NOMO-1 (cell line): Measurements from ENCODE around the gene MYLK3.
"Not testable (repeated sequence)": the region's sequence is repeated elsewhere in the genome, so short reads cannot be mapped to it uniquely, and the experiment has no call there.

Experiments
- DNase-seq, 2 experiments: peaks; one replicate each; lab custom pipeline; 2025; ENCODE audit not compliant: unreplicated experiment in 2 of 2; lab: John Stamatoyannopoulos, UW

The MYLK3 gene

DNA sequence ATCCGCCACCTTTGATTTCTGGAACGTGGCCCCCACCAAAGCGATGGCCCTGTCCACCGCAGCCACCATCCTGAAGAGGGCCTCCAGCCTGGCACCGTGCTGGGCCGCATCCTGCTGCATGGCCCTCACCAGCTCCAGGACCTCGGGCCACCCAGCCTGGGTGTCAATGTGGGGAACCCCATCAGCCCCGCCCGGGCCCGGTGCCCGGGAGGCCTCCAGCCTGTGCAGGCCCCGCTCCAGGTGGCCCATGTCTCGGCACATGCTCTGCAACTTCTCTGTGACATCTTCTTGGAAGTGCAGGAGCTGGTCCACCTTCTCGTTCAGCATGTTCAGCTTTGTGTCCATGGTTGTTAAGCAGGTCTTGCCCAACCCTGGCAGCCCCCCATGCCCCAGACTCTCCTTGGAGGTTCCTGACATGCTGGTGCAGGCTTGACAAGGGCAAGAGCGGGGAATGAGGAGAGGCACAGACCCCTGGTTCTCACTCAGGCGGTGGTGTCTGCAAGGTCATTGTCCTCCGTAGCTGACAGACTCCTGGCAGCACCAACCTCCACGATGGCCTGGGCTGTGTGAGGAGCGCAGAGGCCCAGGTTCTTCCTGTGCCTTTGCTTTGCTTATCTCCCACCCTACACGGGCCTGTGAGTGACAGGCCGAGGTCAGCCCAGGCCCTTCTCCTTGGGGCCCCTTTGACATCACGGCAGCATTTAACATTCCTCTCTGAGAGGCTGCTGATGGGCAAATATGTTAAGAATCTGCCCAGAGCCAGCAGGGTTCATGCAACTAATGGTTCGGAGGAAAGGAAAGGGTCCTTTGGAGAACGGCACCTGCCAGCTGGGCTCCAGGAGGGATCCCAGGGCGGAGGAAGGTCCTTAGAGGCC lies at the start of gene MYLK3:
TSS of gene MYLK3 (minus strand) at position 568 of the 875 bp plus-strand sequence. CDS start at position 417, 151 bp downstream.
- DNase-seq = no peak

DNA sequence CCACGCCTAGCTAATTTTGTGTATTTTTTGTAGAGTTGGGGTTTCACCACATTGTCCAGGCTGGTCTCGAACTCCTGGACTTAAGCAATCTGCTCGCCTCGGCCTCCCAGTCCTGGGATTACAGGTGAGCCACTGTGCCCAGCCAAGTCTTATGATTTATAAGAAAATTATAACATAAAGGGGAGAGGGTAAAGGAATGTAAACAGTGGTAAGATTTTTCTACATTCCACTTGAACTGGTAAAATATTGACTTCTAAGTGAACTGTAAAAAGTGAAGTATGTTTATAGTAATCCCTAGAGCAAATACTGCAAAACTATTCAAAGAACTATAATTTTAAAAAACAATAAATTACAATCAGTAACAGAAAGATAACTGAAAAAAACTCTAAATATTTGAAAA lies 49.4 kb upstream of the MYLK3 start:
- DNase-seq = no peak

DNA sequence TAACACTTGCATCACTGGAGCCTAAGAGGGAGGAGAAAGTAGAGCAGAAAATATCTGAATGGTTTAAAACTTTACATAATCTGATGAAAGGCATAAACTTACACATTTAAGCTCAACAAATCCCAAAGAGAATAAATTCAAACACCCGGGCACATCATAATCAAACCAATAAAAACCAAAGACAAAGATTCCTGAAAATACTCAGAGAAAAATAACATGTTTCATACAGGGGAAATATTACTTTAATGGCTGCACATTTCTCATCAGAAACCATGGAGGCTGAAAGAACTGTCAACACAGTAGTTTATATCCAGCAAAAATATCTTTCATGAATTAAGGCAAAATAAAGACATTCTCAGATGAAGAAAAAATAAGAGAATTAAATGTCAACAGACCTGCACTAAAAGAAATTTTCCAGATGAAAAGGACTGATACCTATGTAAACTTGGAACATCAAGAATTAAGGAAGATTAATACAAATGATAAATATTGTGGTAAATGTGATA lies 48.7 kb upstream of the MYLK3 start:
- no peak for DNase-seq

DNA sequence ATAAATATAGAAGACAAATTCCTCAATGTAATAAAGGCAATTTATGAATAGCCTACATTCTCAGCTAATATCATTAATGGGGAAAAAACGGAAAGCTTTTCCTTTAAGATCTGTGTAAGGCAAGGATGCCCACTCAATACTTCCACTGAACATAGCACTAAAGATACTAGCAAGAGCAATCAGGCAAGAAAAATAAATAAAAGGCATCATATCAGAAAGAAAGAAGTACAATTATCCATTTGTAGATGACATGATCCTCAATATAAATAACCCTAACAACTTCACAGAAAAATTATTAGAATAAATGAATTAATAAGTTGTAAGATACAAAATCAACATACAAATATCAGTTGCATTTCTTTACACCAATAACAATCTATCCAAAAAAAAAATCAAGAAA lies 45.7 kb upstream of the MYLK3 start:
- no peak for DNase-seq

DNA sequence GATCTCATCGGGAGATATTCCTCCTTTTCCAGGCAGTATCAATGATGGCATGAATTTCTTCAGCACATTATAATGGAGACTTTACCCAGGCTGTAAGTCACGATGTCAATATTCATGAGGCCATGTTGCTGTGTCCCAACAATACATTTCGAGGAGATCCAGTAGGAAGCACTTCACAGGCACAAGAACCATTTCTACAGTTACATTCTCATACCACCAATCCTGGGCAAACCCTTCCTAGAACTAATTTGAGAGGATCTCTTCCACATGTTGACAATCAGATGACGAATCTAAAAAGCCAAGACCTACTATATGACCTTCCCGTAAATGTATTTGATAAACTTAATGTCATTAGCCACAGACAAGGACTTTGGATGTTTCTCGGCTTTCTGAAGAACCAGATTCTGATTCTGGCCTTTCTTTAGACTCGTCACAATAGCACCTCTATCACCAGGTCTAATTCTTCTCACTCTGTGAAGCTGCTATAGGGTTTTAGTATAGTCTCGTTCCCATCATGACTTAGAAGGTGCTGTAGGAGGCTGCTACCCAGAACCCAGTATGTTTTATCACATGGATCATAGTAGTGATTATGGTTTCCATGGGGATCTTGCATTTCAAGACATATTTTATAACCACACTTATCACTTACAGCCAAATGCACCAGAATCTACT lies 42.6 kb upstream of the MYLK3 start:
- DNase-seq = no peak

DNA sequence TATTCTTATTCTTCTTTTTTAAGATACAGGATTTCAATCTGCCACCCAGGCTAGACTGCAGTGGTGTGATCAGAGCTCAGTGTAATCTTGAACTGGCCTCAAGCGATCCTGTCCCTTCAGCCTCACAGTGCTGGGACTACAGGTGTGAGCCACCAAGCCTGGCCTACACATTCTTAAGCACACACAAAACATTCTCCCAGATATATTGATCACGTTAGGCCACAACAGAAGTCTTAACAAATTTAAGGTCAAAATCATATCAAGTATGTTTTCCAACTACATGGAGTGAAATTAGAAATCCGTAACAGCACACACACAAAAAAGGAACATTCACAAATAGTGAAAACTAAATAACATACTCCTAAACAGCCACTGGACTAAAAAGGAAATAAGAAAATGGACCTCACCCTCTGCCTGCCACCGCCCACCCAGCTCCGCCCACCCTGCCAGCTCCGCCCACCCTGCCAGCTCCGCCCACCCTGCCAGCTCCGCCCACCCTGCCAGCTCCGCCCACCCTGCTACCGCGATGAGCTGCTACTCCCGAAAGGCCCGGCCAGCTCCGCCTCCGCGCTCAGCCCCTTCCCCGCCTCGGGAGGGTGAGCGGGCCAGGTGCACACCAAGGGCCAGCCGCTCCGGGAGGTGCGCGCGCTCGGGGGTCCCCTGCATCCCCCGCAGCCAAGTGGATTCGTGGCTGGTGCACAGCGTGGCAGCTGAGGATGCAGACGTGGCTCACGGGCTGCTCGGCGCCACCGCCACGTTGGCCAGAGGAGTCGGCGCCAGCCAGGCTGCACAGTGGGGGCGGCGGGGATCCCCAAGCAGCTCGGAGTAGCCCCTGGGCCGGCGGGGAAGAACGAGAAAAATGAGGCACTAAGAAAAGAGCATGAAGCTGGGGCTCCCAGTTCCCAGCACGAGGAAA lies 41.6 kb upstream of the MYLK3 start:
- DNase-seq = peak; percentile 63 to 73

DNA sequence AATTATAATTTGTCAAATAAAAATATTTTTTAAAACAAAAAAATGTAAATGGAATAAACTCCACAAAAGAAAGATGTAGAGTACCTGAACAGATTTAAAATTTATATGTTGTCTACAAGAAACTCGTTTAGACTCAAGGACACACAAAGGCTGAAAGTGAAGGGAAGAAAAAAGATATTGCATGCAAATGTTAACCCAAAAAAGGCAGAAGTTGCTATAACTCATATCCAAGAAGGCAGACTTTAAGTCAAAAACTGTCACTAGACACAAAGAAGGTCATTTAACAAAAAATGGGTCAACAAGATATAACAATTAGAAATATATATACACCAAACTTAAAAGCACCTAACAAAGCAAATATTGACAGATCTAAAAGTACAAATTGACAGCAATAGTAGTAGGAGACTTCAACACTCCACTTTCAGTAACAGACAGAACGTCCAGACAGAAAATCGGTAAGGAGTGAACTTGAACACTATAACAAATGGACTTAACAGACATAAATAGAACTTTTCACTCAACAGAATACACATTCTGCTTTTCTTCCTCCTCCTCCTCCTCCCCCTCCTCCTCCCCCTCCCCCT lies 40.8 kb upstream of the MYLK3 start:
- DNase-seq = peak; percentile 37 to 38

DNA sequence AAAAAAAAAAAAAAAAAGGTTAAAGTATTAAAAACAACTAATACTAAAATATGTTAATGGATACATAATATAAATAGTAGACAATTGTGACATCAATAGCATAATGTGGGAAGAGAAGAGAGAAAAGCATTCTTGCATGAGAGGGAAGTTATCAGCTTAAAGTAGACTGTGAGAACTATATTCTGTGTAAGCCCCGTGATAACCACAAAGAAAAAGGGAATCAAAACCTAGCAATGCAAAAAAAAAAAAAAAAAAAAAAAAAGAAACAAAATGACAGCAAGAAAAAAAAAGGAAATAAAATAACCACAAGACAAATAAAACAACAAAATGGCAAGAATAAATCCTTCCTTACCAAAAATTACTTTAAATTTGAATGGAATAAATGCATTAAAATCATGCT lies 39.8 kb upstream of the MYLK3 start:
- peak; percentile 51 to 83 for DNase-seq

DNA sequence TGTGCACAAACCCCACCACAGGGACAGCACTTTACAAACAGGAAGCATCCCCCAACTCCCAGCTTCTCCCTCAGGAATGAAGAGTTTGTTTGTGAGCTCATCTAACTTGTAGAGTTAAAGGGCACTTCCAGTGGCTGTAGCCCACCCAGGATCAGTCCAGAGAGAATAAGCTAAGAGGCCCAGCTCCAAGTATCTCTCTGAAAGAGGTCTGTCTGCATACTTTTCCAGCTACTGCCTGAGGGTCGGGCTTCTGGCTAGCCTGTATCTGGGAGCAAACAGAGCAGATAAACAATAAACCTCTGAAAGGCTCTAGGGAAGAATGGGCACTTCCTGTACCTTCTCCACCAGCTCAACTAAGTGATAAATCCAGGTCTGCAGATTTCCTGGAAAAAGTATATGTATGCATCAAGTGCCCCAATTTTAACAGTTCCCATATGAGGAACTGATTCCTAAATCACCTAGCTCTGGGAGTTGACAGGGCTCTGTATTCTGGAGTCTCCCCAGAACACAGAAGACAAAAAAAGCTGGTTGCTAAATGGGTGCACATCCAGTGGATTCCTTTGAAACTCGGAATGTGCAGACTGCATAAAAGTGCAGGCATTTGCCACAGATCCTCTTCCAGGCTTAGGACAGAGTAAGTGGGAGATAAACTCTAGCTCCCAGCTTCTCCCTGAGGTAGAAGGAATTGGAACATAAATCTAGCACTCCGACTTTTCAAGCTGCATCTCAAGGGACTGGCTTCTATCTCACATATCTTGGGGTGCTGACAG lies 37.1 kb upstream of the MYLK3 start:
- DNase-seq = no peak

DNA sequence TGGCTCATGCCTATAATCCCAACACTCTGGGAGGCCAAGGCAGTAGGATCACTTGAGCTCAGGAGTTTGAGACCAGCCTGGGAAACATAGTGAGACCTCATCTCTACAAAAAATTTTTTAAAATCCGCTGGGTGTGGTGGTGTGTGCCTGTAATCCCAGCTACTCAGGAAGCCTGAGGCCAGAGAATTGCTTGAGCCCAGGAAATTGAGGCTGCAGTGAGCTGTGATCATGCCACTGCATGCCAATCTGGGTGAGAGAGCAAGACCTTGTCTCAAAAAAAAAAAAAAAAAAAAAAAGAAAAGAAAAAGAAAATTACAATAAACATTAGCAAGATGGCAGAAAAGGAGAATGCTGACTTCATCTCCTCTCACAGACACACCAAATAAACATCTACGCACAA lies 36.4 kb upstream of the MYLK3 start:
- not testable (repeated sequence) for DNase-seq

DNA sequence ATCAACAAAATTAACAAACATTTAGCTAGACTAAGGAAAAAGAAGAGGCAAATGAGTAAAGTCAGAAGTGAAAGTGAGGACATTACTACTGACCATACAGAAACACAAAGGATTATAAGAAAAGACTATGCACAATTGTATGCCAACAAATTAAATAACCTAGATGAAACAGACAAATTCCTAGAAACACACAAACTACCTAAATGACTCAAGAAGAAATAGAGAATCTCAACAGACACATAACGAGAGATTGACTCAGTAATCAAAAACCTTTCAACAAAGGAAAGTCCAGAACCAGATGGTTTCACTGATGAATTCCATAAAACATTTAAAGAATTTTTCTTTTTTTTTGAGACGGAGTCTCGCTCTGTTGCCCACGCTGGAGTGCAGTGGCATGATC lies 35.7 kb upstream of the MYLK3 start:
- DNase-seq = no peak

DNA sequence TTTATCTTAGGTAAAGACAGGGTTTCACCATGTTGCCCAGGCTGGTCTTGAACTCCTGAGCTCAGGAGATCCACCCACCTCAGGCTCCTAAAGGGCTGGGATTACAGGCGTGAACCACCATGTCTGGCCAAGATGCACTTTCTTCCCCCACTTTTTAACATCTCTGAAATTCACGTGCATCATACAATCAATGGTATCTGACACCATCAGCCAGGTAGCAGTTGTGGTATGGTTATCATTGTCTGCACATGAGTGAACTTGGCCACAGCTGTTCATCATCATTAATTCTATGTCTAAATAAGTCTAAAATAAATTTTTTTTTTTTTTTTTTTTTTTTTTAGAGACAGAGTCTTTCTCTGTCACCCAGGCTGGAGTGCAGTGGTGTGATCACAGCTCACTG lies 34.2 kb upstream of the MYLK3 start:
- no peak for DNase-seq

DNA sequence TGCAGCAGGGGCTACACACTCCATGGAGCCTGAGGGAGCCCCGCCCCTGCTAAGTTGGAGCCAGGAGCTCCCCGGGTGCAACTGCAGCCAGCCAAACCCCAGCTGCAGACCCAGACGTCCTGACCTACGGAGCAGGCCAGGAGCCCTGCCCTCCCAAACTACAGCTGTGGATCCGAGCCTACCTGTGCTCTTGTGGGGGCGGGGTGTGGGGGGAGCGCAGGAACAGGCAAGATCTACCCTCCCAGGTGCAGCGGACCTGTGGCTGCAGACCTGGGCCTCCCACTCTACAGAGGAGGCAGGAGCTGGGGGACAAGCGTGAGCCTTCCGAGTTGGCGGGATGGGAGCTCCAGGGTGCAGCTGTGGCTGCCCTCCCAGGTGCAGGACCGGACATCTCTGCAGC lies 29.7 kb upstream of the MYLK3 start:
- no peak for DNase-seq

DNA sequence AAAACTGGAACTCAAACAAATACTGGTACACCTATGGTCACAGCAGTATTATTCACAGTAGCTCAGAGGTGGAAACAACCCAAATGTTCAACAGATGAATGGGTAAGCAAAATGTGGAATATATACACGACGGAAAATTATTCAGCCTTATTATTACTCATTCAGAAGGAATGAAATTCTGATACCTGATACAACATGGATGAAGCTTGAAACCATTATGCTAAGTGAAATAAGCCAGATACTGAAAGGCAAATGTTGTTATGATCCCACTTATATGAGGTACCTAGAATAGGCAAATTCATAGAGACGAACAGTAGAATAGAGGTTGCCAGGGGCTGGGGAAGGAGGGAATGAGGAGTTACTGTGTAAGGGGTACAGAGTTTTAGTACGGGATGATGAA lies 27.1 kb upstream of the MYLK3 start:
- DNase-seq = no peak

DNA sequence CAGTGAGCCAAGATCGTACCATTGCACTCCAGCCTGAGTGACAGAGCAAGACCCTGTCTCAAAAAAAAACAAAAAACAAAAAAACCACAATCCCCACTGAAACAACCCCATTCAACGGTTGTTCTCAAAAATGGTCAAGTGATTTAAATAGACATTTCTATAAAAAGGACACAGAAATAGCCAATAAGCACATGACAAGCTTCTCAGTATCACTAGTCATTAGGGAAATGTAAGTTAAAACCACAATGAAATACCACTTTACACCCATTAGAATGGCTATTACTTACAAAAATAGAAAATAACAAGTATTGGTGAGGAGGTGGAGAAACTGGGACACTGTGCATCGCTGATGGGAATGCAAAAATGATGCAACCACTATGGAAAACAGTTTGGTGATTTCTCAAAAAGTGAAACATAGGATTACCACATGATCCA lies 26.6 kb upstream of the MYLK3 start:
- DNase-seq = peak in 1 of 2 experiments; percentile 29

DNA sequence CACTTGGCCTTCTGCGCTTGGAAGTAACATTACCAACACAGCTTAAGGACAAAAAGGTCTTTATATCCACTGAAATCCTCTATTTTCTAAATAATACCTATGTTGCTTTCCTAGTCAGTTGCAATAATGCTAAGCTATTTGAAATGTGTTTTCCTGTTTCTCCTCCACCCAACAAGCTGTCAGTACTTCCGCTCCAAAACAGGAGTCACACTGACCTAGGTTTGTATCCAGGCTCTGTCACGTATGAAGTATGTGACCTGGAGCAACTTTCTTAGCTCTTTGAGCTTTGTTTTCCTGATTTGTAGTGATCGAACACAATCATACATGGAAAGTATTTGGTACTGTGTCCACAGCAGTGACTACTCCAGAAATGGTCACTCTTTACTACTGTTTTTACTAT lies 24.3 kb upstream of the MYLK3 start:
- DNase-seq = no peak

DNA sequence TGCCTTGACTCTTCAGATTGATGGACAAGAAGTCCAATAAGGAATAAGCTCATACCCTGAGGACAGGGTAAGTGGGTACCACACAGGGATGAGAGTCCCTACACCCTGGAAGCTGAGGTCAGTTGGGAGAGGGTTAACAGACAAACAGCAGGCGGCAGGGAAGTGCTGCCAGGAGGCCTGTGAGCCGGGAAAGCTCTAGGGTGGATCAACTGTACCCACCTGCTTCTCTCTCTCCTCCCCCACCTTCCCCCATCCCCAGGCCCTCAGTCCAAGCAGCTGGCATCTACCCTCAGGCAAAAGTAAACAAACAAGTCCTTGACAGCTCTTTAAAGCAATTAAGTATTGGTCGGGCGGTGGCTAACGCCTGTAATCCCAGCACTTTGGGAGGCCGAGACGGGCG lies 20.7 kb upstream of the MYLK3 start:
- no peak for DNase-seq

DNA sequence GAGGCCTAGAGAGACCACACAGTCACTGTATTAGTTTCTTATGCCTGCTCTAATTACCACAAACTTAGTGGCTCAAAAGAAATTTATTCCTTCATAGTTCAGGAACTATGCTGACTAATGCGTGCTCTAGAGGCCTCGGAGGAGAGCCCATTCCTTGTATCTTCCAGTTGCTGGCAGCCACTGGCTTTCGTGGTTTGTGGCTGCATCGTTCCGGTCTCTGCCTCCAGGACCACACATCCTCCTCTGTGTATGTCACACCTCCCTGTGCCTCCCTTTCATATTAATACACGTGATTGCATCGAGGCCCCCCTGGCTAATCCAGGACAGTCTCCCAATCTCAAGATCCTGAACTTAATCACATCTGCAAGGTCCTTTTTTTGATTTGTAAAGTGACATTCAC lies 16.9 kb upstream of the MYLK3 start:
- DNase-seq = no peak

DNA sequence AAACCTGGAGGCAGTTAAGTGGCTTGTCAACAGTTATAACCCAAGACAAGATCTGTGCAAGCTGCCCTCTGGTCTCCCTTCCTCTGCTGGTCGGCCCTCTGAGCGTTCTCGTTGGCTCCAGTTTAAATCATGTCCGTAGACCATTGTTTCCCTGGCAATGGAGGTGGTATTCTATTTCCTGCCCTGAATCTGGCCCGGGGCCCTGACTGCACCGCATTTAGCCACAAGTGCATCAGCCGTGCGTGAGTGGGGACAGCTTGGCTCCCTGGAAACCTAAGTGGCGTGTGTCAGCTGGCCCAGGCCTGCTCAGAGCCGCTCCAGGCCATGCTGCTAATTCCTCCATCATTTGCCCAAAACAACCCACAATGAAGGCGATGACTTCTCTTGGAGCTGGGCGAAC lies 15.0 kb upstream of the MYLK3 start:
- no peak for DNase-seq

DNA sequence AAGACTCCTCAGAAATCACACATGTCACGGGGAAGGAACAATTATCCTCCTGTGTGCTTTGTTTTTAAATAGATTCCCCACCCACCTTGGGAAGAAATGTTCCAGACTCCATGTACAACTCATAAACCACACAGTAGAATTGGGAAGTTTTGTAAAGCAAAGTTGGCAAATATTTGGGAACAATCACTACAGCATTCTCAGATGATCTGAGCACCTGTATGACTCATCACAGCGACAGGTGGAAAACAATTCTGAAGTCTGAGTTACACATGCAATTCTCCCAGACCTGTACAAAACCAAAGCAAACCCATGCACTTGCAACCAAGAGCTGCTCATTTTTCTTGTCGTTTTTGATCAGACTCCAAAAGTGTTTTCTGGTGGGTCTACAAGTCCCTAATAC lies 14.4 kb upstream of the MYLK3 start:
- DNase-seq = no peak
